ENCODE data around the gene MOV10.
A peak's percentile ranks its signal among the peaks of the same experiment; 100 is the strongest.

MOV10 gene

DNA sequence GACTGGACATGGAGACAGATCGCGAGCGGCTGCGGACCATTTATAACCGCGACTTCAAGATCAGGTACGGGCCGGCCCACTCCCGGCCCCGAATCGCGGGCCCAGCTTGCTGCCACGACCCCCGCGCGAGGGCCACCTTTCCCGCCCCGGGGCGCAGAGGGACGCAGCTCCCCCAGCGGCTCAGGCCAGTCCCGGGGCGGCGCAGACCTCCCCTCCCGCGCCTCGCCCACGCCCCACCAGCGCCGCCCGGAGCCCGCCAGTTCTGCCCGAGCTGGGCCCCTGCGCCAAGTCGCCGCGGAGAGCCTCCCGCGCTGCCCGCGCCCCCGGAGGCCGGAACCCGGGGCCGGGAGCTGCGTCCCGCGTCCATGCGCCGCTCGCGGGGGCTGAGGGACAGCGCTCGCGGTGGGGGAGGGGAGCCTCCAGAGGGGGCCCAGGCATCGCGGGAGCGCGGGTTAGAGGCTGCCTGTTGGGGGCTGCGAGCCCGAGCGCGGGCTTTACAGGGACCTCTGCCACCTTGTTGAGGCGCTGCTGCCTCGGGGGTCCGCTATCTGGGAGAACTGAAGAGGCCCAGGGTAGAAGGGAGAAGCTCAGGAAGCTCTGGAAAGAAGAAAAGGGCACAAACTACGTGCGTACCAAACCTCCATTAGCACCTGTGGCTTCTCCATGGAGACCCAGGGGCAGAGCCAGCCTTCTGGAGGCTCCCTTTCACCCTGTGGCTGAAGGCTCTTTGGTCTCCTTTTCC, 698 bp downstream of the MOV10 start:
- DNase-seq = peak; percentile 34

DNA sequence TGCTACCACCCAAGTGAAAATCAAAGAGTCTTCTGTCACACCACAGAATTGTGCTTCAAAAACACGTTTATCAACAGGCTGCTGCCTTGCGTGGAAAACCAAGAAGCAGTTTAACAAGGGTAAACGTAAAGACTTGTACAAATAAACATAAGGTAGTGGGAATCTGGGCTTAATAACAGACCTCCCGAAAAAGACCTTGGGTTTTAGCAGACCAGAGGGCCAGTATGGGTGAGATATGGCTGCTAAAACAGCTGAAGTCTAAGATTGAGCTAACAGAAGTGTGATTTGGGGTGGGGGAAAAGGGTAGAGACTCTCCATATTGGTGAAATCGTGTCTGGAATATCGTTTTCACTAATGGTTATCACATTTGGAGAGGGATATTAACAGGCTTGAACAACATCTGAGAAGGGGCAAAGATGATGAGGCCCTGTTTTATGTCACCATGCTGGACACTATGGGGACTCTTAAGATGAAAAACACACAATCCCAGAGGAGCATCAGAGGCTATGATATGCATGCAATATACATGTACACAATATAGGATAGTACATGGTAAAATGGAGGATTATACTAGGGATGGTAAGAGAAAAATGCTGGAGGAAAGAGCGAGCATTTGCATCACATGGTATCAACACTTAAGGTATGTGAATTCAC, 1.4 kb downstream of the MOV10 start:
- DNase-seq = no peak

DNA sequence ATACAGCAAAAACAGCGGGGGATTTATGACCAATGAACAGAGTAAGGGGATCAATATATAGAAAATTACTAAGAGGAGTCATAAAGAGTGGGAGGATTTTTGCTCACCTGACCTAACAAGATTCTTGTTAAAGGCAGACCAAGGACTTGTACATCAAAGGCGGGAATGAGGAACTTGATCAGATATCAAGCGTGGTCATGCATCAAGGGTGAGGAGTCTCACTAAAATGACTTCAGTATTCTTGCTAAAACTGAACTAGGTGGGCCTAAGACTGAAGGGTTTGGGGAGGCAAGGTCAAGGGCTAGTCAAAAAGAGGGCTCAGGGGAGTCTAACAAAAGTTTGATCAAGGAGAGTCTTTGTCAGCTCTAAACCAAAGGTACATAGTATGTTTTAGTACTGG, 2.1 kb downstream of the MOV10 start:
- DNase-seq = no peak

DNA sequence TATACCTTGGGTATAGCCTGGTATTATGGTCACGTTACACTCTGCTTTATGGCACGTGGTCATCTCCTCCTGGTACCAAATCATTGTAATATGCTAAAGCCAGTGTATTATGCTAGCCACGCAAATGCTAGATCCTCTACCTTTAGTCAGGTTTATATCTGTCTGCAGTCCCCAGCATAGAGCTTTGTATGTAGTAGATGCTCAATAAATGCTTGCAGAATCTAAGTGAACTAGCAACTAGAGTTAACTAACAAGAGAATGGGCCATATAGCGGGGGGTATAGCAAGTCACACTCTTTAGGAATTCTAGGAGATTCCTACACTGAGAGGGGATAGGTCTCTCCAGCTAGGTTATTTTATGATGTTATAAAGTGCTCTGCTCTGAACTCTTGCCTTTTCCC, 3.0 kb downstream of the MOV10 start:
- DNase-seq = no peak

DNA sequence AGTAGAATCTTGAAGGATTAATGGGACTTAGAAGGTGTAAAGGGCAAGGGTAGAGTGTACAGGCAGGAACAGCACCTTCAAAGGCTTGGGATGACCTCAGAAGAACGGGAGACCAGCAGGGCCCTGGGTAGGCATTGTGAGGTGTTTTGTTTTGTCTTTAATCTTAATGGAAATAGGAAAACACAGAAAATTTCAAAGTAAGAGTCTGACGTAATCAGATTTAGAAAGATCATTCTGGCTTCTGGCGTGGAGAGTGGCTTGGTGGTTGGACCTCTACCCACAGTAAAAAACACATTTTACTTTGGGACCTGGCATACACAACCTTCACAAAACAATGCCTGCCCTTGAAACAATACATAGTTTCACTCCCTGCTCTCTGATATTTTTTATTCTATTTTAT, 4.1 kb downstream of the MOV10 start:
- no peak for DNase-seq

DNA sequence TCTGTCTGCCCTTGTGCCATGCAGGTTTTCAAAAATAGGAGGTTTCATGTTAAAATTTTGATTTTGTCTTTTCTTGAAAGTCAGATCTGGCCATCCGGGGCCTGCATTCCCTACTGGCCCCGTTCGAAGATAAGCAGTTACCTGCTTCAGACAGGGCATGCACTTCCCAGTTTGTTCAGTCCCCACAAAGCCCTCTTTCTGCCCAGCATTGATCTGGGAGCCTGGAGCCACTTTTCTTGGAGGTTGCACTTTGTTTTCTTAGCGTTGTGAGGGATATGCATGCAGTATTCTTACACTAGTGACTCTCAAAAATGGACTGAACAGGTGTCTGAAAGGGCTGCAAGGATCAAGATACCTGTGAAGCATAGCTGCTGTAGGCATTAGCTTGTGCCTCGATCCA, 11.5 kb downstream of the MOV10 start:
- DNase-seq = no peak

DNA sequence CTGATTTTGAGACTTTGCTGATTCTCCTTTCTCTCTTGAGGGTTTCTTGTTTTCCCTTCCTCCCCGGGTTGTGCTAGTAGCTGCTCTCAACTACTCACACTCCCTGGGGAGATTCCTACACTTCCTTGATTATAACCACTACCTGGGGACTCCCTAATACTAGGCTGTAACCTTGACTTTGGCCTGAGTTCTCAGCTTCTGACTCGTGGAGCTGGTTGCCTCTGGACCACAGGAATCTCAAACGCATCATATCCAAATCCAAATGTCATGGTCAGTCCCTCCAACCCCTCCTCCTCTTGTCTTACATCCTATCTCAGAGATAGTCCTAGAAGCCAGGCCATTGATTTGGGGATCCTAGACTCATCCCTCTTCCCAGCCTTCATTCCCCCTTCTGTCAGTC, 12.0 kb downstream of the MOV10 start:
- DNase-seq = no peak

DNA sequence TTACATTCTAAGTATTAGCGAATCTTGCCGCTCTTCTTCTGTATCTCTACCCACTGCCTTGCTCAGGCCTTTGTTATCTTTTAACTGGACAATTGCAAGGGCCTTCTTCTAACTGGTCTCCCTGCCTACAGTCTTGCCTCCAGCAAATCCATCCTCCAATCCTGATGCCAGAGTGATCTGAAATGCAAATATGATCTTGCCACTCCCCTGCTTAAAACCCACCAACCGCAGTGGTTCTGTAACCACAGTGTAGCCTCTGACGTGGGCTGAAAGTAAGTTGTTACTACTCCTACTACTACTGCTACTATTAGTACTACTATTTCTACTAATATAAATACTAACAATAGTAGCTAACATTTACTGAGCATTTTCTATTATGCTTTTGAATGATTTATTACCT, 12.4 kb downstream of the MOV10 start:
- DNase-seq = no peak

DNA sequence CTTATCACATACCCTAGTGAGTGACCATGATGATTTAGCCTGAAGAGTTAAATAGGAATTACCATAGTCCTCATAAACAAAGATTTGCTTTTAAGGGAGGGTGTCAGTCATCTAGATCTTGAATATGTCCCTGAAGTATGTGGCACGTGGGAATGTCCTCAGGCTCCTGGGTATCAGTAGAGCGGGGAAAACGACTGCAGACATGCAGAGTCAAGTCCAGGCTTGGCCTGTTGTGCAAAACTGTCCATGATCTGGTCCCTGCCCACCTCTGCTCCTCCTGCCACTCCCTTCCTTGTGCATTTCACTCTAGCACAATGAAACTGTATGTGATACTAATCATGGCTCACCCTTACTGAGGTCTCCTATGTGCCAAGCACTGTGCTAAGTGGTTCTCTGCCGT, 12.9 kb downstream of the MOV10 start:
- no peak for DNase-seq

DNA sequence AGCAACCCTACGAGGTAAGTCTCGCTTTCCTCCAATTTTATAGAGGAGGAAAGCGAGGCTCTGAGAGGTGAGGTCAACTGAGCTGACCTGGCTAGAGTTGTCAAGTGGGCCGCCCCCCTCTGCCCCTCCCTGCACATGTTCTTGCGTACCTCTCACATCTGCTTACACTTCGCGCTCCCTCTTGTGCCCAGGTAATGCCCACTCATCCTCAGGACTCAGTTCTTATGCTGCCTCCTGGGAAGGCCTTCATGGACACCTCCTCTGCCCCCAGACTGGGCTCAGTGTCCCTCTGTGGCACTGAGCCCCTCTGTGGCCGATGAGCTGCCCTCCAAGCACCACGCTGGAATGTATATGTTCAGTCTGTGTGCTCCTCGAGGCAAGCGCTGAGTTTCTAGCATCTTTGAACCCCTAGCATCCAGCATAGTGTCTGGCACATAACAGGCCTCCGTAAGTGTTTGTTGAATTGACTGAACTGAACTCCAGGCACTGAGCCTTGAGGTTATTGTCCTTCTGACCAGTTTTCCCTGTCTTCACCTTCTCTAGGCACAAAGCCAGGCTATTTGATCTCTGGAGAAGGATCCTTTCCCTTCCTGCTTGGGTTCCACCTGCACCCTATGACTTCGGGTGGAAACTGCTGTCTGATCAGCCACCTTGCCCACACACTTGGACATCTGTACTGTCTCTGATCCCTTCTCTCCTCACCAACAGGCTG, 13.5 kb downstream of the MOV10 start:
- DNase-seq = no peak

DNA sequence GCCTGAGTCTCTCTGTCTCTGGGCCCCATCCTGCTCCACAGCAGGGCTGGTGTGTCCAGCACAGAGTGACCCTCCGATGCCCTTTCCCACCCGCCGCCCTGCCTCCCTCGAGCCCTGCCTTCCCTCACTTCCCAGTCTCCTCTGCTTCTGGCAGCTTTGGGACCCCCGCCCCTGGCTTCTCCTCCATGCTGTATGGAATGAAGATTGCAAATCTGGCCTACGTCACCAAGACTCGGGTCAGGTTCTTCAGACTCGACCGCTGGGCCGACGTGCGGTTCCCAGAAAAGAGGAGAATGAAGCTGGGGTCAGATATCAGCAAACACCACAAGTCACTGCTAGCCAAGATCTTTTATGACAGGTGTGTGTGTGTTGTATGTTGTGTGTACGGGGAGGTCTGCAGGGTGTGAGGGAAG, 14.3 kb downstream of the MOV10 start:
- no peak for DNase-seq

DNA sequence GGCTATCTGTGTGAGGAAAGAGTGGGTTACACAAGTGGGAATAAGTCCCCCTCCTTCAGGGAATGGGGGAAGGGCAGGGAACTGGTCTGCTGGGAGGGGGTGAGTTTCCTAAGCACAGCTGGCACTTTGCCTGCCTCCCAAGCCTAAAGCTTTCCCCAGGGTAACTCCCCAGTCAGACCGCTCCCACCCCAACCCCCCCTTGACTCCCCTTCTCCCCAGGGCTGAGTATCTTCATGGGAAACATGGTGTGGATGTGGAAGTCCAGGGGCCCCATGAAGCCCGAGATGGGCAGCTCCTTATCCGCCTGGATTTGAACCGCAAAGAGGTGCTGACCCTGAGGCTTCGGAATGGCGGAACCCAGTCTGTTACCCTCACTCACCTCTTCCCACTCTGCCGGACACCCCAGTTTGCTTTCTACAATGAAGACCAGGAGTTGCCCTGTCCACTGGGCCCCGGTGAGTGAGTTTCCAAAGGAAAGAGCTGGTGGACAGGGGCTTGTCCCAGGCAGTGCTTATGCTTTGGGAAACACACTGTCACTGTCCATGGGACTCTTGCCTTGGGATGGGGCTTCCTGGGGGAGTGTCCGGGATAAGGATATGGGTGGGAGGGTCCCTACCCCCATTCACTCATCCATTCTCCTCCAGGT, 14.9 kb downstream of the MOV10 start:
- no peak for DNase-seq

DNA sequence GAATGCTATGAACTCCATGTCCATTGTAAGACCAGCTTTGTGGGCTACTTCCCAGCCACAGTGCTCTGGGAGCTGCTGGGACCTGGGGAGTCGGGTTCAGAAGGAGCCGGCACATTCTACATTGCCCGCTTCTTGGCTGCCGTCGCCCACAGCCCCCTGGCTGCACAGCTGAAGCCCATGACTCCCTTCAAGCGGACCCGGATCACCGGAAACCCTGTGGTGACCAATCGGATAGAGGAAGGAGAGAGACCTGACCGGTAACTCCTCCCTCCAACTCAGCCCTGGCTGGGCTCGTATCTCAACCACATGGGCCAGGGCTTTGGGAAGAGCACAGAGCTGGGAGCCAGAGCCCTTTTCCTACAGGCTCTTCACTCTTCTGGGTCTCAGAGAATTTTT, 15.4 kb downstream of the MOV10 start:
- no peak for DNase-seq

DNA sequence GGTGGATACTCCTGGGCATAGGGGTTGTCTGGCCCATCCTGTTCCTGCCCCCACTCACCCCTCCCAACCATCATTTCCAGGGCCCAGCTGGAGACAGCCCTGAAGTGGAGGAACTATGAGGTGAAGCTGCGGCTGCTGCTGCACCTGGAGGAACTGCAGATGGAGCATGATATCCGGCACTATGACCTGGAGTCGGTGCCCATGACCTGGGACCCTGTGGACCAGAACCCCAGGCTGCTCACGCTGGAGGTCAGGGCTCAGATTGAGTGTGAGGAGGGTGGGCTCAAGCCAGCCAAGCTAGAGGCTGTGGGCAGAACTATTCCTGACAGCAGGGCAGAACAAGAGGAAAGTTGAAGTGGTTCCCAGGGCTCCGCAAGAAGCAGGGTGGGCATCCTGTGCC, 18.2 kb downstream of the MOV10 start:
- DNase-seq = no peak

DNA sequence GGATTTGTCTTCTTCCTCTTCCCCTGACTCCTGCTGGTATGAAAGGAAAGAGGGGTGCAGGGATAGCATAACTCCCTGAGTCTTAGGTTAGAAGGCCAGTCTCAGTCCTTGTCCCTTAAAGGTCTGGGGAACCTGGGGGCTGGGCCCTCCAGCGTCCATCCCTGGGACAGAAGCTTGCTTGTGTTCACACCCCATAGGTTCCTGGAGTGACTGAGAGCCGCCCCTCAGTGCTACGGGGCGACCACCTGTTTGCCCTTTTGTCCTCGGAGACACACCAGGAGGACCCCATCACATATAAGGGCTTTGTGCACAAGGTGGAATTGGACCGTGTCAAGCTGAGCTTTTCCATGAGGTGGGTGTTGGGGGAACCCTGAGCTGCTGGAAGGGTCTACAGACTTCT, 19.4 kb downstream of the MOV10 start:
- DNase-seq = no peak

DNA sequence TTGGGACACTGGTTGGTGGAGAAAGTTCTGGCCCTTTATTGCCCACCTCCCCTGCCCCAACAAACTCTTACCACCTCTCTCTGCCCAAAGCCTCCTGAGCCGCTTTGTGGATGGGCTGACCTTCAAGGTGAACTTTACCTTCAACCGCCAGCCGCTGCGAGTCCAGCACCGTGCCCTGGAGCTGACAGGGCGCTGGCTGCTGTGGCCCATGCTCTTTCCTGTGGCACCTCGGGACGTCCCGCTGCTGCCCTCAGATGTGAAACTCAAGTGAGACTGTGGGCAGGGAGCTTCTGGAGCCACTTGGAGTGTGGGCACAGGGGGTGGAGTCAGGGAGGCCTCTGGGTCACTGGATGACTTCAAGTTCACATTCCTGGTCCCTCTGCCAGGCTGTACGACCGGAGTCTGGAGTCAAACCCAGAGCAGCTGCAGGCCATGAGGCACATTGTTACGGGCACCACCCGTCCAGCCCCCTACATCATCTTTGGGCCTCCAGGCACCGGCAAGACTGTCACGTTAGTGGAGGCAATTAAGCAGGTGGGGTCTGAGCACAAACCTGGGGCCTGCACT, 20.0 kb downstream of the MOV10 start:
- DNase-seq = no peak

DNA sequence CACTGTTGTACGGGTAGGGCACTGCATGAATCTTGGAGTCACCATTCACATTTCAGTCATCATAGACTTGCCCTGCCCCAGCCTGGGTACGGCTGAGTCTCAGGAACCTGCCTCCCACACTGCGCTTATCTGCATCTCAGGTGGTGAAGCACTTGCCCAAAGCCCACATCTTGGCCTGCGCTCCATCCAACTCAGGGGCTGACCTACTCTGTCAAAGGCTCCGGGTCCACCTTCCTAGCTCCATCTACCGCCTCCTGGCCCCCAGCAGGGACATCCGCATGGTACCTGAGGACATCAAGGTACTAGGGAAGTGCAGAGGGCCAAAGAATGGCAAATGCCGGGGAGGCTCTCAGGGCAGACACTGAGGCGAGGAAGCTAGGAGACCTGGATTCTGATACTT, 20.8 kb downstream of the MOV10 start:
- no peak for DNase-seq

DNA sequence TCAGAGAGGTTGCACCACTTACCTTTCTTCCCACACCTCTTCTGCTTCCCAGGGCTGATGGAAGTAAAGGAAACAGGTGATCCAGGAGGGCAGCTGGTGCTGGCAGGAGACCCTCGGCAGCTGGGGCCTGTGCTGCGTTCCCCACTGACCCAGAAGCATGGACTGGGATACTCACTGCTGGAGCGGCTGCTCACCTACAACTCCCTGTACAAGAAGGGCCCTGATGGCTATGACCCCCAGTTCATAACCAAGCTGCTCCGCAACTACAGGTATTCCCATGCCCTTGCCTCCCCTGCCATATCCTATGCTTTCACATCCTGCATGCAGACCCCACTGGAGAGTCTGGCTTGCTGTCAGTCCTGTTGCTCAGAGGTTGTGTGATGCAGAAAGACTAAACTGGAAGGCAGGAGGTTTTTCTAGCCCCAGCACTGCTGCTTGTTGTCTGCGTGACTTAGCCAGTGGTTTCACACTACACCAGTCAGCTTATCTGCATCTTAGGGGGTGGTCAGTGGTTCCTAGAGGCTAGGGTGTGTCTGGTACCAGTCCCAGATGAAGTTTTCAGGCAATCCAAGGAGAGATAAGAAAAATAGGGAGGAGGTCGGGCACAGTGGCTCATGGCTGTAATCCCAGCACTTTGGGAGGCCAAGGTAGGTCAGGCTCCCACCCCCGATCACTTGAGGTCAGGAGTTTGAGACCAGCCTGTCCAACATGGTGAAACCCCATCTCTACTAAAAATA, 22.3 kb downstream of the MOV10 start:
- no peak for DNase-seq

DNA sequence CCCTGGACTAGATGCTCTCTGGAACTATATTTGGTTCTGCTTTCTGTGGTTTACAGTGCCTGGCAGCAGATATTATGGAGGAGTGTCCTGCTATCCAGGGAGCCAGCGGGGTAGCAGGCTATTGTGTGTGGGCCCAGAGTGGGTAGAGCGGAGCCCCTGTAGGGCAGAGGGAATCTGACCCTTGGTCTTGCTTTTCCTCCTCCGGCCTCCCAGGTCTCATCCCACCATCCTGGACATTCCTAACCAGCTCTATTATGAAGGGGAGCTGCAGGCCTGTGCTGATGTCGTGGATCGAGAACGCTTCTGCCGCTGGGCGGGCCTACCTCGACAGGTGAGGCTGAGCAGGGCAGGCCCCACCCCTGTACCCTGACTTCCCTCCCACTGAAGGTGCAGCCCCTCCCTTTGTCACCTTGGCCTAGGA, 23.3 kb downstream of the MOV10 start:
- no peak for DNase-seq

DNA sequence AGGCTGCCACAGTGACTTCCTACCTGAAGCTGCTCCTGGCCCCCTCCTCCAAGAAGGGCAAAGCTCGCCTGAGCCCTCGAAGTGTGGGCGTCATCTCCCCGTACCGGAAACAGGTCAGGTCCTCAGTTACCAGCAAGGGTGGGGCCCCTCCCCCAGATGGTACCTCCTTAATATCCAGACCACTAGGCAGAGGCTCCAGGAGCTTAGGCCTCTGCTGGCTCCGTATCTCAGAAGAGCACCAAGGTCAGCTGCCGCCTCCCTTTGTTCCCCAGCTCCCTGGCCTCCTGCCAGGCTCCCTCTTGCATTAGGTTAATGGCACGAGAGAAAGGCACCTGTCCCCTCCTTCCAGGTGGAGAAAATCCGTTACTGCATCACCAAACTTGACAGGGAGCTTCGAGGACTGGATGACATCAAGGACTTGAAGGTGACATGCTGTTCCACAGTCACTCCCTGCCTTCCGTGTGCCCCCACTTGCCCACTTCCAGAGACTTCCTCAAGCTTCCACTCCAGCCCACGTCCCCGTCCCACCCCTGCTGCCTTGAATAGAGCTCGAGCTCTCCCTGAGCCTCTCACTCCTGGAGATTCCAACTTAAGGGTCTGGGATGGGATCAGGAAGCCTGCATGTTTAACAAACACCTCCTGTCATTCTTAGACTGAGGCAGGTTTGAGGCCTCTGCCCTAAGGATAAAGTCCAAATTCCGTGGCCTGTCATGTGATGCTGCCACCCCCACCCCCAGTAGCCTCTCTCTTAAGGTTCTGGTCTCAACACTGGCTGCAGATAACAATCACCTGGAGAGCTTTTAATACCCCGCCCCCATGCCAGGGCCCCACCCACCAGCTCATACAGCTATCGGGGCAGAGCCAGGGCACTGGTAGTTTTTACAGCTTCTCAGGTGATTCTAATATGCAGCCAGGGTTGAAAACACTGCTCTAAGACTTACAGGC, 24.2 kb downstream of the MOV10 start:
- DNase-seq = no peak

DNA sequence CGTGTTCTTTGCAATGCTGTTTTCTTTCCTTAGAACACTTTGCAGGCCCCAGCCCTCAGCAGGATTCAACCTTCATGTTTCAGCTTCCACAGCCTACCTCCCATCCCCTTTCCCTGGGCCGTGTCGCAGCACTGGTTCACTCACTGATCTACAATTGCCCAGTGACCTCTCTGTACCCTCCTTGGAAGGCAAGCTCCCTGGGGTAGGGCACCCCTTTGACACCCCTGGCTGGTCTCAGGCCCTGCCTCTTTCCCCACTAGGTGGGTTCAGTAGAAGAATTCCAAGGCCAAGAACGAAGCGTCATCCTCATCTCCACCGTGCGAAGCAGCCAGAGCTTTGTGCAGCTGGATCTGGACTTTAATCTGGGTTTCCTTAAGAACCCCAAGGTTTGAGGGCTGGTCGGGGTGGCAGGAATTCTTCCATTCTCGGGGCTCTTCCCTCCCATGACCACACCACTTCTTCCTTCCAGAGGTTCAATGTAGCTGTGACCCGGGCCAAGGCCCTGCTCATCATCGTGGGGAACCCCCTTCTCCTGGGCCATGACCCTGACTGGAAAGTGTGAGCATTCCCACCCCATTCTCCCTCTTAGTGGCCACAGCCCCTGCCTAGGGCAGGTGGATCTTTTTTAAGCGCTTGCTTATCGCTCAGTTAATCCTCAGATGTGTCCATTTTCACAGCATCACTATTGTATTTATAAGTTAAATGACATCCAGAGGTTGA, 25.1 kb downstream of the MOV10 start:
- no peak for DNase-seq

All from activated CD4-positive, alpha-beta T cell treated with anti-CD3 and anti-CD28 coated beads, Interleukin-2, amount 50 U/mL, for 1 hour (primary cell).